HUES6 (cell line): ENCODE measurements around the gene NPC1.
A peak's percentile ranks its signal among the peaks of the same experiment; 100 is the strongest.

Source experiments
- H3K27ac ChIP-seq: 2 replicates; pipeline ENCODE4 v1.7.0; 2013; ENCODE audit warnings: low read depth, mild to moderate bottlenecking, low read length, inconsistent platforms
- H3K27me3 ChIP-seq: 2 replicates; pipeline ENCODE4 v1.6.1; 2013; ENCODE audit warnings: low read length; ENCODE audit not compliant: control insufficient read depth, insufficient read depth
- H3K36me3 ChIP-seq: 2 replicates; pipeline ENCODE4 v1.6.1; 2013; ENCODE audit warnings: low read length; ENCODE audit not compliant: control insufficient read depth, insufficient read depth
- H3K4me1 ChIP-seq: 2 replicates; pipeline ENCODE4 v1.6.1; 2013; ENCODE audit warnings: low read length; ENCODE audit not compliant: control insufficient read depth, insufficient read depth
- H3K4me3 ChIP-seq: 2 replicates; pipeline ENCODE4 v1.5.1; 2013; ENCODE audit warnings: low read depth, low read length
- H3K9ac ChIP-seq: one replicate; pipeline ENCODE4 v1.6.1; 2013; ENCODE audit warnings: mild to moderate bottlenecking, low read length
- H3K9me3 ChIP-seq: 2 replicates; pipeline ENCODE4 v1.6.1; 2013; ENCODE audit warnings: low read depth, low read length; ENCODE audit not compliant: control insufficient read depth, insufficient read depth

The NPC1 gene

GRCh38 chr18:23574611-23575308 is 11.5 kb downstream of the NPC1 start:
- H3K4me1 ChIP-seq, result peaks cover 21% of the 10 kb centered on the region
- H3K27ac ChIP-seq, result peak overlapping the region; percentile 37; the same call in 1 of the 2 replicates
- H3K27me3 ChIP-seq, result no peaks in the 10 kb centered on the region
- H3K4me3 ChIP-seq, result no peak overlapping the region
- H3K36me3 ChIP-seq, result peaks cover 48% of the 10 kb centered on the region
- no peak overlapping the region for H3K9ac ChIP-seq
- no peaks in the 10 kb centered on the region for H3K9me3 ChIP-seq

- H3K4me3 ChIP-seq, result no peak overlapping the region
- H3K4me1 ChIP-seq, result peaks cover 21% of the 10 kb centered on the region
- H3K9ac ChIP-seq, result no peak overlapping the region
- peak overlapping the region; percentile 37; the same call in 1 of the 2 replicates for H3K27ac ChIP-seq
- H3K27me3 ChIP-seq, result no peaks in the 10 kb centered on the region
- H3K36me3 ChIP-seq, result peaks cover 56% of the 10 kb centered on the region
- H3K9me3 ChIP-seq, result no peaks in the 10 kb centered on the region
Measured at GRCh38 chr18:23573626-23574431, 12.5 kb downstream of the NPC1 start.

- H3K27ac ChIP-seq, result no peak overlapping the region
- no peaks in the 10 kb centered on the region for H3K27me3 ChIP-seq
- no peaks in the 10 kb centered on the region for H3K9me3 ChIP-seq
- H3K36me3 ChIP-seq, result peaks cover 61% of the 10 kb centered on the region
- H3K9ac ChIP-seq, result no peak overlapping the region
- H3K4me3 ChIP-seq, result no peak overlapping the region
- H3K4me1 ChIP-seq, result peaks cover 21% of the 10 kb centered on the region
Measured at GRCh38 chr18:23573020-23573419, 13.3 kb downstream of the NPC1 start.

- H3K4me1 ChIP-seq, result peaks cover 21% of the 10 kb centered on the region
- no peaks in the 10 kb centered on the region for H3K27me3 ChIP-seq
- H3K9ac ChIP-seq, result no peak overlapping the region
- no peaks in the 10 kb centered on the region for H3K9me3 ChIP-seq
- H3K4me3 ChIP-seq, result no peak overlapping the region
- H3K36me3 ChIP-seq, result peaks cover 65% of the 10 kb centered on the region
- no peak overlapping the region for H3K27ac ChIP-seq
Measured at GRCh38 chr18:23572570-23572969, 13.7 kb downstream of the NPC1 start.

GRCh38 chr18:23572012-23572411 is 14.3 kb downstream of the NPC1 start:
- Histone ChIP-seq H3K27ac (no peak overlapping the region), H3K4me1 (peaks cover 21% of the 10 kb centered on the region), H3K27me3 (no peaks in the 10 kb centered on the region), H3K36me3 (peaks cover 71% of the 10 kb centered on the region), H3K9ac (no peak overlapping the region), H3K9me3 (no peaks in the 10 kb centered on the region), H3K4me3 (no peak overlapping the region)

- Histone ChIP-seq H3K4me3 (no peak overlapping the region), H3K27me3 (no peaks in the 10 kb centered on the region), H3K9me3 (no peaks in the 10 kb centered on the region), H3K36me3 (peaks cover 77% of the 10 kb centered on the region), H3K4me1 (peaks cover 21% of the 10 kb centered on the region), H3K27ac (no peak overlapping the region), H3K9ac (no peak overlapping the region)
Measured at GRCh38 chr18:23570912-23571504, 15.3 kb downstream of the NPC1 start.

- no peak overlapping the region for H3K4me3 ChIP-seq
- no peak overlapping the region for H3K9ac ChIP-seq
- no peaks in the 10 kb centered on the region for H3K27me3 ChIP-seq
- H3K36me3 ChIP-seq, result peaks cover 86% of the 10 kb centered on the region
- no peaks in the 10 kb centered on the region for H3K9me3 ChIP-seq
- H3K4me1 ChIP-seq, result peaks cover 11% of the 10 kb centered on the region
- H3K27ac ChIP-seq, result no peak overlapping the region
Measured at GRCh38 chr18:23569299-23570063, 16.8 kb downstream of the NPC1 start.

GRCh38 chr18:23568281-23569138 is 17.8 kb downstream of the NPC1 start:
- H3K9me3 ChIP-seq, result no peaks in the 10 kb centered on the region
- no peak overlapping the region for H3K27ac ChIP-seq
- no peak overlapping the region for H3K9ac ChIP-seq
- H3K4me1 ChIP-seq, result 0 out of 2 replicates have a peak, but pooled peaks cover 2% of the 10 kb centered on the region
- H3K27me3 ChIP-seq, result no peaks in the 10 kb centered on the region
- peaks cover 92% of the 10 kb centered on the region for H3K36me3 ChIP-seq
- H3K4me3 ChIP-seq, result no peak overlapping the region

- peaks cover 91% of the 10 kb centered on the region for H3K36me3 ChIP-seq
- no peak overlapping the region for H3K9ac ChIP-seq
- no peaks in the 10 kb centered on the region for H3K4me1 ChIP-seq
- no peaks in the 10 kb centered on the region for H3K9me3 ChIP-seq
- H3K27ac ChIP-seq, result no peak overlapping the region
- H3K4me3 ChIP-seq, result no peak overlapping the region
- no peaks in the 10 kb centered on the region for H3K27me3 ChIP-seq
Measured at GRCh38 chr18:23567671-23568070, 18.6 kb downstream of the NPC1 start.

GRCh38 chr18:23565916-23566547 is 20.3 kb downstream of the NPC1 start:
- Histone ChIP-seq H3K9me3 (no peaks in the 10 kb centered on the region), H3K9ac (no peak overlapping the region), H3K4me1 (no peaks in the 10 kb centered on the region), H3K36me3 (peaks cover 85% of the 10 kb centered on the region), H3K27ac (no peak overlapping the region), H3K4me3 (no peak overlapping the region), H3K27me3 (no peaks in the 10 kb centered on the region)
